Measurements from ENCODE around the gene LARGE1.
A peak's percentile ranks its signal among the peaks of the same experiment; 100 is the strongest.
"Not testable (repeated sequence)": the region's sequence is repeated elsewhere in the genome, so short reads cannot be mapped to it uniquely, and the experiment has no call there.

Gene LARGE1

GRCh38 chr22:33477120-33478111 lies 442.9 kb downstream of the LARGE1 start:
- no peak for DNase-seq (ENCODE audit: low spot score)

DNA sequence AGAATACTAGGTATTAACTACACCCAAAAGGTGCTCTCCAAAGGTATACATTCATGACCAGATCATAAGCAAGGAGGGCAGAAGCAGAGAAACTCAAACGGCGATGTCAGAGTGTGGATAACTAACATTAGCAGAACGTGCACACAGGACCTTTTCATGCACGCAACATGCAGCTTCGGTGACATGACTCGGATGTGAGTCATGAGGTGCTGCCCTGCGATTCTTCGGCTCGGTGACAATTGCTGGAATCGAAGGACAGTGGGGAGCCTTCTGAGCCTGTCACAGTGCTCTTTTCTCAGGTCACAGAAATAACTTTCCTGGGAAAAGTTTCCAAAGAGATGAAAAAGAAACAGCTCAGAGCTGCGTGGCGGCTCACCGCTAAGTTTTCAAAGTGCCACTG lies 443.6 kb downstream of the LARGE1 start:
- DNase-seq (ENCODE audit: low spot score), result no peak

DNA sequence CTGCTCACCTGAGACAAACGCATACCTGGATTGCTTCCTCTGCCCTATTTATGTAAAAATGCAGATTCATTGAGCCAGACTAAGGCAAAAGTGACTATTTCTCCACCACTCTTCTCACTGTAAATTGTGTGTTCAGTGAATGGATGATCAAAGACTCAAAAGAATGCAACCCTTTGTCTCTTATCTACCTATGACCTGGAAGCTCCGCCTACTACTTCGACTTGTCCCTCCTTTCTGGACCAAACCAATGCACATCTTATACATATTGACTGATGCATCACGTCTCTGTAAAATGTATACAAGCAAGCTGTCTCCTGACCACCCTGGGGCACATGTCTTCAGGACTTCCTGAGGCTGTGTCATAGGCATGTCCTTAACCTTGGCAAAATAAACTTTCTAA lies 444.1 kb downstream of the LARGE1 start:
- no peak for DNase-seq (ENCODE audit: low spot score)

DNA sequence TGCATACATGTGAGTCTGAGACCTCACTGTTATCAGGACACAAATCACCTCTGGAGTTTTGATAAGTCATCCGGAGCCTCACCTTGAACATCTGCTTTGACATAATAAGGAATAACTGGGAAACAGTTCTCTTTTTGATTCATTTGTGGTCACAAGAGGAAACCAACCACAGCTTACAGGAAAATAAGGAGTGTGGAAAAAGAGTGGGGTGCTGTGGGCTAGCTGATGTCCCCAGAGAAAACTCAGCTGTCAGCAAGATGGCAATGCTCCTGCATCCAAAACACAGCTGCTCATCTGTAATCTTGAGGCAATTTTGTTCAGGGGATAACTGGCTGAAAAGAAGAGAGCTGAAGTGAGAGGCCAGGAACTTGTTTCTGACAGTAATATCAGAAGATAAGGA lies 445.7 kb downstream of the LARGE1 start:
- DNase-seq (ENCODE audit: low spot score), result no peak

DNA sequence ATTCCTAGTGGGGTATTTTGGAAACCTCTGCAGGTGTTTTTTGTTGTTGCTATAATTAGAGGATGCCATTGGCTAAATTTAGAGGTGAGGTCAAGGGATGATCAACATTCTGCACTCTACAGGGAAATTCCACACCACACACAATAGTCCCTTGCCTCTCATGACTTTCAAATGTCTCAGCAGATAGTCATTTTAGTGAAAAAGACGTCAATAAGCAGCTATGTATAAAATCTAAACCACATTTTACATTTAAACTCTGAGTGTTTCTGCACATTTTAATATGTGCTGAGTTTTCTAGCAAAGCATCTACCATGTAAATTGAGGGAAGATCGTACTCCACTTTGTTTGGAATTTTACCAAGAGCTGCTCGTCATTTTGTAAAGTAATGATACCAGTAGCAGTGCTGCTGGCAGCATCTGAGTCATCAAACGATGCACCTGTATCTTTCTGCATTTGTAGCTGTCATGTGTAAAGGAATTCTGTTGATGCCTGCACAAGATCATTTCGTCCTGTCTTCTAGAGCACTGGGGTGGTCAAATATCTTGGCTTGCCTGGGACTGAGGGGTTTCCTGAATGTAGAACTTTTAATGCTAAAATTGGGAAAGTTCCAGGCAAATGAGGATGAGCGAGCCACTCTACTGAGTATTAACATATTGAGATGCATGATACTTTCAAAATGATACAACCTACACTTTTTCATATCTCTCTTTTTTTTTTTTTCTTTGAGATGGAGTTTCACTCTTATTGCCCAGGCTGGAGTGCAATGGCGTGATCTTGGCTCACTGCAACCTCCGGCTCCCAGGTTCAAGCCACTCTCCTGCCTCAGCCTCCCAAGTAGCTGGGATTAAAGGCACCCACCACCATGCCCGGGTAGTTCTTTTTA lies 447.6 kb downstream of the LARGE1 start:
- DNase-seq (ENCODE audit: low spot score), result no peak

DNA sequence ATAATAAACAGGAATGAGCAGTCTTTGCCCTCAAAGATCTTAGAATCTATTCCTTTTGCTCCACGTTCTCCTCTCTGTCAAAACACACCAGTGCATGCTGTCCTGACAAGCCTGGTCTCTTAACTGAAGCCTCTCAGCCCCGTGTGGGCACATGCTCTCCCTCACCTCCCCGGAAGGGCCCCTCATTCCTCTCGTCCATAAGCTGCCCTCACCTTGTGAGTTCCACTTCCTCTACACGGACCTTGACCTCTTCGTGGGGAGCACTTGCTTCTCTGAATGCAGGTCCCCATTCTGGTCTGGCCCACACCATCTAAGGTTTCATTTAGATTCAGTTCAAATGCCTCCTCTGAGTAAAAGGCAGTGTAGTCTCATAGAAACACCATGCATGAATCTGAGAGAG lies 449.8 kb downstream of the LARGE1 start:
- no peak for DNase-seq (ENCODE audit: low spot score)

DNA sequence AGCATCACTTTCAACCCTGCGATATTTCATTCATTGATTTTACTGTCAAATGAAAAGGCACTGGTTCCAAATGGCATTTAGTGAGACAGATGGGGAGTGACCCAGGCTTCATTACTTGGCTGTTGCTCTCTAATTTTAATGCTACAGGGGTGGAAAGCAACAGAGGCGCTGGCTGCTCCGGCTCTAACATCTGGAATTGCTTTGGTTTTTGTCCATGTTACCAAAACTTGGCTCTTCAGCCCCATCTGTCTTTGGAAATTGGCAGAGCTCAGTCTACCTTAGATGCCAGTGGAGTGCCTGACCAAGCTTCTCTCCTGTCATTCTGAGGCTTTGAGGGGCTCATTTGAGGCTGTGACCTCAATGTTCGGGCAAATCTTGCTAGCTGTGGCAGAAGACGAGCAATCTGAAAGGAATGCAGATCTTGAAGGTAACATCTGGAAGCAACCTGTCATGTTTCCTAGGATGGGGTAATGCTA lies 452.6 kb downstream of the LARGE1 start:
- DNase-seq (ENCODE audit: low spot score), result peak; percentile 8

DNA sequence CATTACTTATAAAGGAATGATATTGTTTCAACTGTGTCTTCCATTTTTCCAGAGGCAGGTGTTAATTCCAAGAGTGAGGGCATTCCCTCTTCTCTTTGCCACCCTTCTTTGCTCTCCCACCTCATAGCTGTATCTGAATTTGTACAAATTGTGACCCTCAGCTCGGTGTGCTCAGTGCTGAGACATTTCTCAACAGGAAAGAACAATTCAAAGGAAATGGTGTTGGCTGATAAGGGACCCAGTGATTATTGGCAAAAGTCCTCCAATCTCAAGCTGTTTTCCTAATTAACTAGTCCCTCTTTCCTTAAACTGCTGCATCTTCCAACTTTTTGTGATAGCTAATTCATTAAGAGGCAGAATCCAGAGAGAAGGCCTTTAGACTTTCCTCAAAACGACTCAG lies 453.2 kb downstream of the LARGE1 start:
- DNase-seq (ENCODE audit: low spot score), result no peak

- no peak for DNase-seq (ENCODE audit: low spot score)
Observed at GRCh38 chr22:33465554-33465953, 454.7 kb downstream of the LARGE1 start.

- DNase-seq (ENCODE audit: low spot score), result no peak
Observed at GRCh38 chr22:33464698-33465097, 455.6 kb downstream of the LARGE1 start.

- no peak for DNase-seq (ENCODE audit: low spot score)
Observed at GRCh38 chr22:33461698-33462434, 458.4 kb downstream of the LARGE1 start.

- DNase-seq (ENCODE audit: low spot score), result not testable (repeated sequence)
Observed at GRCh38 chr22:33461245-33461644, 459.0 kb downstream of the LARGE1 start.

DNA sequence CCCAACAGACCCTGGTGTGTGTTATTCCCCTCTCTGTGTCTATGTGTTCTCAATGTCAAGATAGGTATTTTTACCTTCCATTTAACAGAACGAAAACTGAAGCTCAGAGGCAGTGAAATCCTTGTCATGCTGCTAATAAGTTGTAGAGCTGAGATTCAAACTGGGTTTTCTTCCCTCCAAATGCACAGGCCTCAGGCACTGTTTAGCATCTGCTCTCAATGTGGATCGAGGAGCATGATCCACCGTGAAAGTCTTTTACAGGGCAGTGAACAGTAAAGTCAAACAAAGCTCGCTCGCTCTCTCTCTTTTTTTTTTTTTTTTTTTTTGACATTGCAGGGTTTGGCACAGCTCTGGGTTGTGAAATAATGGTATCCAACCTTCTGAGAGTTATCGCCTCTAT lies 461.1 kb downstream of the LARGE1 start:
- no peak for DNase-seq (ENCODE audit: low spot score)

DNA sequence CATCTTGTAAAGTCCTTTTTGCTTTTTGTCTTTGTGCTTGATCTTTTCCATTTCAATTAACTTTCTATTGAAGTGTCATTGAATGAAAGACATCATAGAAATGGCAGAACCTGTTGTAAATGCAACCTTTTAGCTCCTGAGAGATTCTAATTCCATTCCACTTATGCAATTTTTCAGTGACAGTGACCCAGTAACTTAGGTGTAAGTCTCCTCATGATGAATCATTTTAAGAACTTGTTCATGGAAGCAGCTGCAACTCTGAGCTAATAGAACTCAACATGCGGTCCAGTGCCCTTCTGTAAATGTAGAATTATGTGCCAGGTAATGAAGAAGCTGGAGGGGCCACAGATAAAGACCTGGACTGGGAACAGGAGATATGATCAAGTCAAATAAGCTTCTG lies 463.8 kb downstream of the LARGE1 start:
- DNase-seq (ENCODE audit: low spot score), result no peak

DNA sequence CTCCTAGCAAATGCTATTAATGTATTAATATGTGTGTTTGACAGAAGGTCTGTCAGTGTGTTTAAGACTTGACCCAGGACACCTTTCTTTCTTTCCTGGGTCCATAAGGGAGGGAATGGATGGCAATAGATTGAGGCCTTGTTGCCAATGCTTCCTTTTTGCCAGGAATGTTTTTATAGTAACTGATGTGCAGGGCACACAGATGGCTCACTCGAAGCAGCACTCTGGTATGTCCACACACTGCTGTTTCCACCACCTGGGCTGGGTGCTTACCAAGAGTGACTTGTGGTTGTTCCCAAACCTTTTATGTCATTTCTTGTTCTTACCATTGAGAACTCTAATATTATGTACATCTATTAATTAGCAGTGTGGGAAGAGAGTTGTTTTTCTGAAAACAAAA lies 465.2 kb downstream of the LARGE1 start:
- DNase-seq (ENCODE audit: low spot score), result no peak

DNA sequence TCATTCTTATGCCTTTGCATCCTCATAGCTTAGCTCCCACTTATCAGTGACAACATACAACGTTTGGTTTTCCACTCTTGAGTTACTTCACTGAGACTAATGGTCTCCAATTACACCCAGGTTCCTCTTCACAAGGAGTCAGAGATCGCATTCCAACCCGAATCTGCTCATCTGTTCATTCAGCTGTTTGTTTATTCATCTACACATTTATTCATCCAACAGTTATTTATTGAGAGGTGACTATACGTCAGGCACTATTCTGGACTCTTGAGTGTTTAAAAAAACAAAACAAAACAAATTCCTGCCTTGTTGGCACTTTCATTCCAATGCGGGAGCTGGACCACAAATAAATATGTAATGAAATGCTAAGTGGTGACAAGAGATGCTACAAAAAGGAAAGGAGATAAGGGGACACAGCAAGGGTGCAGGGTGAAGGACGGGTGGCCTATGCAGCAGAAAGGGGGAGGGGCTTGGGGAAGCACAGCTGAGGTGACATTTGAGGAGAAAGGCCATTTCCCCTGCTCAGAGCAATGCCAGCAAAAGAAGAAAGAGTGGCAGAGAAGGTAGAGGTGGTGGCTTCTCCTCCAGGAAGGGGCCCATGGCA lies 468.3 kb downstream of the LARGE1 start:
- no peak for DNase-seq (ENCODE audit: low spot score)

DNA sequence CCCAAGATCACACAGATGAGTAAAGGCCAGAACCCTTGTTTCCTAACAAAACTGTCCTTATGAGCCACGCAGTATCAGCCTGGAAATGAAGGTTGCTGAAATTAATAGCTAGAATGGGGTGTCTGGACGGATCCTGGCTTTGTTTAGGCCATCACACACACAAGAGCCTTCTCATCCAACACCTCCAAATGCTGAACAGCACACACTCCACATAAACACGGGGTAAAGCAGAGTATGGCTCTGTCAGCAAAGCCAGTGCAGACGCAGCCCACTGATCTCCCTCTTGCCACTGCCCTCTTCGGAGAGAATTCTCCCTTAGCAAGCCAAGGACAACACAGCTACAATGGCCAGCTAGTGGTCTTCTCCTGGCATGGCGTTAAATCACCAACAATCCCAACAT lies 469.5 kb downstream of the LARGE1 start:
- no peak for DNase-seq (ENCODE audit: low spot score)

DNA sequence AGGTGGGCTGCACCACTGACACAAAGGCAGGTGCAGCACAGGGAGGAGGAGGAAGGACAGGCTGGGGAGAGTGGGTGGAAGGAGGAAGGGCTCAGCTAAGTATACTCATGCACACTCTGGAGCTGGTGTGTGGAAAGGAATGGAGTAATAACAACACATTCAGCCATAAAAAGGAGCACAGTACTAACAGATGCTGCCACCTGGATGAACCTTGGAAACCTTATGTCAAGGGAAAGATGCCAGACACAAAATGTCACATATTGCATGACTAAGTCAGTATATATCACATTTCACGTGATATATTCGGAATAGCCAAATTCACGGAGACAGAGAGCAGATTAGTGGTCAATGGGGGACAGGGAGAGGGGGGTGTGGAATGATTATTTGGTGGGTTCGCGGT lies 472.5 kb downstream of the LARGE1 start:
- no peak for DNase-seq (ENCODE audit: low spot score)

DNA sequence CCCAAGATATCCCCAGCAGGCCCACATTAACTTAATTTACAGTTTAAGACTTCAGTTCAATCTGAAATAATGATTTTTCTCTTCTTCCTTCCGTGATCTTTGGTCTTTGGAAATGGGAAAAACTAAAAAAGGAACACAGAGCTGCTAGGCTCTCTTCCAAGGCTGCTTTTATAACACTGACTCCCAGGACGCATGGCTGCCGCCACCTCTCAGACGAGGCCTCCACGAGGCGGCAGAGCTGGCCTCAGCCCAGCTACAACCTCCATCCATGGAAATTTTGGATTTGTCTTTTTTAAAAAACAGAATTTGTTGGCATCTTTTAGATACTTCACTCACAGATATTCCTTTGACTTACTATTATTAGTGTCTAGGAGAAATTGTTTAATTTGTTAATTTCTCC lies 476.6 kb downstream of the LARGE1 start:
- no peak for DNase-seq (ENCODE audit: low spot score)

- DNase-seq (ENCODE audit: low spot score), result no peak
Observed at GRCh38 chr22:33440756-33441155, 479.5 kb downstream of the LARGE1 start.

GRCh38 chr22:33438273-33438672 lies 482.0 kb downstream of the LARGE1 start:
- no peak for DNase-seq (ENCODE audit: low spot score)
